K562 (cell line): ENCODE results near the gene ELOF1. TPM values are rescaled to one million over a fixed set of nuclear protein-coding genes. Genes with fewer than 3 reads are reported as not detected.

ENCODE experiments used
- GABPB1 ChIP-seq: sonication (generic); formaldehyde crosslinking; IDR thresholded peaks from 2 replicates; pipeline ENCODE4 v1.8.0; 2022; ENCODE audit warnings: mild to moderate bottlenecking, missing genetic modification reagents
- HNRNPL ChIP-seq: fragments of 200-400 bp; formaldehyde crosslinking; IDR thresholded peaks from 2 replicates; pipeline ENCODE4 v1.6.1; 2017; ENCODE audit warnings: low read depth, mild to moderate bottlenecking, low read length
- PCBP1 ChIP-seq: fragments of 200-400 bp; formaldehyde crosslinking; IDR thresholded peaks from 2 replicates; pipeline ENCODE4 v1.6.1; 2018; ENCODE audit warnings: mild to moderate bottlenecking, low read depth, low read length; ENCODE audit not compliant: poor library complexity, severe bottlenecking
- TAF1 ChIP-seq: IDR thresholded peaks from 2 replicates; pipeline ENCODE4 v1.6.1; 2011; ENCODE audit warnings: mild to moderate bottlenecking, low read length, moderate library complexity; ENCODE audit not compliant: insufficient read depth, control insufficient read depth, severe bottlenecking; ENCODE audit errors: extremely low read depth
- XRCC5 ChIP-seq: fragments of 200-400 bp; formaldehyde crosslinking; IDR thresholded peaks from 2 replicates; pipeline ENCODE4 v1.6.1; 2017; ENCODE audit warnings: low read depth, mild to moderate bottlenecking, low read length
- polyA plus RNA-seq, 8 experiments: library from polyadenylated mRNA; depleted of rRNA in 4 of 8; stranded (reverse) in 5 of 8; unstranded in 3 of 8; fragments of >200 nt; fragmentation: Nextera tagmentation in 2 of 8; fragmentation: Illumina TruSeq in 1 of 8; extraction: Ambion mirVana in 2 of 8; extraction: Trizol in 1 of 8; gene quantifications; 2 replicates each; pipeline versions ENCODE4 v1.2.1 to v1.2.3, GENCODE V29; 2011 to 2014; ENCODE audit warnings: inconsistent platforms in 1 of 8, missing spikeins in 1 of 8
- total RNA-seq, 7 experiments: library from RNA; depleted of rRNA in 6 of 7; stranded (reverse); fragments of >200 nt in 6 of 7; fragmentation: Illumina TruSeq in 2 of 7; extraction: Trizol in 2 of 7; gene quantifications; 2 replicates each; pipeline versions ENCODE4 v1.2.1 to v1.2.3, GENCODE V29; 2011 to 2021; ENCODE audit warnings: low replicate concordance in 1 of 7
- TF ChIP-seq, protein P1 (sequence below), 2 experiments: fragments of 450-650 bp; formaldehyde crosslinking in 1 of 2; IDR thresholded peaks; 2 replicates each; pipeline versions ENCODE4 v1.4.0 to v1.6.1; 2014 to 2020; ENCODE audit warnings: mild to moderate bottlenecking in 2 of 2, borderline replicate concordance in 1 of 2, low read depth in 1 of 2
- TF ChIP-seq, protein P2 (sequence below): fragments of 450-650 bp; IDR thresholded peaks from 2 replicates; pipeline ENCODE4 v1.6.1; 2018; ENCODE audit not compliant: partially characterized antibody

Gene ELOF1
- total and polyA plus RNA-seq, 9 of the 15 experiments (the other 6 are each of a cell fraction or from before 2014, with no cell fraction given) = 16.7 to 147 (median 74.2) TPM

DNA sequence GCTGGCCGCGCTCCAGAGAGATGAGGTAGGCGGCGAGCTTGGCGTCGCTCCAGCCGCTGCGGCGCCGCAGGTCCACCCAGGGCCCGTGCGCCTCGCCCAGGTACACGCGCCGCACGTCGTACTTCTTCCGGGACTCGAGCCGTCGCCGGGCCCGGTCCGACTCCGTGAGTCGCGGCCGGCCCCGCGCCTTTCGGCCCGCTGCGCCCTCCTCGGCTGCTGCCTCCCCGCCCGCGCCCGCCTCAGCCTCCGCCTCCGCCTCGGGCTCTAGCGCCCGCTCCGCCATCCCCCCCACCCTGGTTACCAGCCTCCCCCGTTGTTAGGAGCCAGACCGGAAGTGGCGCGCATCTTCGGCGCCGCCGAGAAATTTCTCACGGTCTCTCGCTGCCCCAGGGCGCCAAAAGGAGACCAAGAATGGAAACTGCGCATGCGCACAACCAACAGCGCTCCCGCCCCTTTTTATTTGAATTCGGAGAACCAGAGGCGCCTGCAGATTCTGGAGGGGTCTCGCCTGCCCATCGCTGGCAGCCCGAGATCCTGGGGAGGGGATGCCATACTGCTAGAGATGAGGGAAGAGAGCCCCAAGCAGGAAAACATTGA lies 53.4 kb downstream of the ELOF1 start, which contains the start of gene ZNF653 (continued):
- TF ChIP-seq, protein P1, sequence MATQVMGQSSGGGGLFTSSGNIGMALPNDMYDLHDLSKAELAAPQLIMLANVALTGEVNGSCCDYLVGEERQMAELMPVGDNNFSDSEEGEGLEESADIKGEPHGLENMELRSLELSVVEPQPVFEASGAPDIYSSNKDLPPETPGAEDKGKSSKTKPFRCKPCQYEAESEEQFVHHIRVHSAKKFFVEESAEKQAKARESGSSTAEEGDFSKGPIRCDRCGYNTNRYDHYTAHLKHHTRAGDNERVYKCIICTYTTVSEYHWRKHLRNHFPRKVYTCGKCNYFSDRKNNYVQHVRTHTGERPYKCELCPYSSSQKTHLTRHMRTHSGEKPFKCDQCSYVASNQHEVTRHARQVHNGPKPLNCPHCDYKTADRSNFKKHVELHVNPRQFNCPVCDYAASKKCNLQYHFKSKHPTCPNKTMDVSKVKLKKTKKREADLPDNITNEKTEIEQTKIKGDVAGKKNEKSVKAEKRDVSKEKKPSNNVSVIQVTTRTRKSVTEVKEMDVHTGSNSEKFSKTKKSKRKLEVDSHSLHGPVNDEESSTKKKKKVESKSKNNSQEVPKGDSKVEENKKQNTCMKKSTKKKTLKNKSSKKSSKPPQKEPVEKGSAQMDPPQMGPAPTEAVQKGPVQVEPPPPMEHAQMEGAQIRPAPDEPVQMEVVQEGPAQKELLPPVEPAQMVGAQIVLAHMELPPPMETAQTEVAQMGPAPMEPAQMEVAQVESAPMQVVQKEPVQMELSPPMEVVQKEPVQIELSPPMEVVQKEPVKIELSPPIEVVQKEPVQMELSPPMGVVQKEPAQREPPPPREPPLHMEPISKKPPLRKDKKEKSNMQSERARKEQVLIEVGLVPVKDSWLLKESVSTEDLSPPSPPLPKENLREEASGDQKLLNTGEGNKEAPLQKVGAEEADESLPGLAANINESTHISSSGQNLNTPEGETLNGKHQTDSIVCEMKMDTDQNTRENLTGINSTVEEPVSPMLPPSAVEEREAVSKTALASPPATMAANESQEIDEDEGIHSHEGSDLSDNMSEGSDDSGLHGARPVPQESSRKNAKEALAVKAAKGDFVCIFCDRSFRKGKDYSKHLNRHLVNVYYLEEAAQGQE (IDR thresholded peaks at IDR 0.05; ENCODE audit: borderline replicate concordance) = no peak
- TF ChIP-seq, protein P1 (CRISPR knock-in tag; IDR thresholded peaks at IDR 0.05; ENCODE audit: low read depth) = no peak; the same call in none of the 2 replicates
- TF ChIP-seq XRCC5 (no peak), GABPB1 (CRISPR knock-in tag) (peak; percentile 98), HNRNPL (no peak), TAF1 (peak; percentile 72), PCBP1 (no peak)
- TF ChIP-seq, protein P2, sequence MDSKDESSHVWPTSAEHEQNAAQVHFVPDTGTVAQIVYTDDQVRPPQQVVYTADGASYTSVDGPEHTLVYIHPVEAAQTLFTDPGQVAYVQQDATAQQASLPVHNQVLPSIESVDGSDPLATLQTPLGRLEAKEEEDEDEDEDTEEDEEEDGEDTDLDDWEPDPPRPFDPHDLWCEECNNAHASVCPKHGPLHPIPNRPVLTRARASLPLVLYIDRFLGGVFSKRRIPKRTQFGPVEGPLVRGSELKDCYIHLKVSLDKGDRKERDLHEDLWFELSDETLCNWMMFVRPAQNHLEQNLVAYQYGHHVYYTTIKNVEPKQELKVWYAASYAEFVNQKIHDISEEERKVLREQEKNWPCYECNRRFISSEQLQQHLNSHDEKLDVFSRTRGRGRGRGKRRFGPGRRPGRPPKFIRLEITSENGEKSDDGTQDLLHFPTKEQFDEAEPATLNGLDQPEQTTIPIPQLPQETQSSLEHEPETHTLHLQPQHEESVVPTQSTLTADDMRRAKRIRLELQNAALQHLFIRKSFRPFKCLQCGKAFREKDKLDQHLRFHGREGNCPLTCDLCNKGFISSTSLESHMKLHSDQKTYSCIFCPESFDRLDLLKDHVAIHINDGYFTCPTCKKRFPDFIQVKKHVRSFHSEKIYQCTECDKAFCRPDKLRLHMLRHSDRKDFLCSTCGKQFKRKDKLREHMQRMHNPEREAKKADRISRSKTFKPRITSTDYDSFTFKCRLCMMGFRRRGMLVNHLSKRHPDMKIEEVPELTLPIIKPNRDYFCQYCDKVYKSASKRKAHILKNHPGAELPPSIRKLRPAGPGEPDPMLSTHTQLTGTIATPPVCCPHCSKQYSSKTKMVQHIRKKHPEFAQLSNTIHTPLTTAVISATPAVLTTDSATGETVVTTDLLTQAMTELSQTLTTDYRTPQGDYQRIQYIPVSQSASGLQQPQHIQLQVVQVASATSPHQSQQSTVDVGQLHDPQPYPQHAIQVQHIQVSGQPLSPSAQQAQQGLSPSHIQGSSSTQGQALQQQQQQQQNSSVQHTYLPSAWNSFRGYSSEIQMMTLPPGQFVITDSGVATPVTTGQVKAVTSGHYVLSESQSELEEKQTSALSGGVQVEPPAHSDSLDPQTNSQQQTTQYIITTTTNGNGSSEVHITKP = no peak
